HL-60/S4 treated with phorbol 12-myristate 13-acetate at 8.2 ng/mL for 4 days and 3 days (cell line): Measurements from ENCODE around the gene CCNF.

ENCODE experiments used
- in situ Hi-C: fragments of 300-500 bp; cut with MboI; formaldehyde crosslinking; loops from 2 replicates; pipeline ENCODE4 v1.15.0; 2022; ENCODE audit warnings: low sequenced_read_pairs

CCNF gene

DNA sequence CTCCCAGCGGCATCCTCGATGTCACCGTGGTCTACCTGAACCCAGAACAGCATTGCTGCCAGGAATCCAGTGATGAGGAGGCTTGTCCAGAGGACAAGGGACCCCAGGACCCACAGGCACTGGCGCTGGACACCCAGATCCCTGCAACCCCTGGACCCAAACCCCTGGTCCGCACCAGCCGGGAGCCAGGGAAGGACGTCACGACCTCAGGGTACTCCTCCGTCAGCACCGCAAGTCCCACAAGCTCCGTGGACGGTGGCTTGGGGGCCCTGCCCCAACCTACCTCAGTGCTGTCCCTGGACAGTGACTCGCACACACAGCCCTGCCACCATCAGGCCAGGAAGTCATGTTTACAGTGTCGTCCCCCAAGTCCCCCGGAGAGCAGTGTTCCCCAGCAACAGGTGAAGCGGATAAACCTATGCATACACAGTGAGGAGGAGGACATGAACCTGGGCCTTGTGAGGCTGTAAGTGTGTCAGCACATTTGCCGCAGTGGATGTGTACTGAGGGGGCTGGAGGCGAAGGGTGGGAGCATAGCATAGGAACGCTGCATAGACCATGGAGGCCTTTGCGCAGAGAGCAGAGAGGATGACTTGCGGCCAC lies 27.4 kb downstream of the CCNF start:
- in situ Hi-C loops: no loop called here

DNA sequence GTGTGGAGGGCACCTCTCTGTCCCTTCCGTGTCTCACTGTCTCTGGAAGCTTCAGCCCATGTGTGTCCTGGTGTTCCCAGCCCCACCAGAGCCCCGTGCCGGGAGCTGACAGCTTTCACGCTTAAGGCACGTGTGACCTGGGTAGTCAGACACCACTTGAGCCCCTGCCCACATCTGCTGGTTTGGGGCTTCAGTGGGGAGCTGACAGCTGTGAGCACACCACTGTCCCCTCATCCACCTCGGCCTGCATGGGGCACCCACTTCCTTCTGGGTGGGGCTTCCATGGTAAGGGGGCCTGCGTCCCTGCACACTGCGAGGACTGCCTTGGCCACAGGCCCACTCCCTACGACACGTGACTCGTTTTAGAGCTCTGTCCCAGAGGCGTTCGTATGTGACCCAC lies 28.0 kb downstream of the CCNF start:
- in situ Hi-C loops: no loop called here

DNA sequence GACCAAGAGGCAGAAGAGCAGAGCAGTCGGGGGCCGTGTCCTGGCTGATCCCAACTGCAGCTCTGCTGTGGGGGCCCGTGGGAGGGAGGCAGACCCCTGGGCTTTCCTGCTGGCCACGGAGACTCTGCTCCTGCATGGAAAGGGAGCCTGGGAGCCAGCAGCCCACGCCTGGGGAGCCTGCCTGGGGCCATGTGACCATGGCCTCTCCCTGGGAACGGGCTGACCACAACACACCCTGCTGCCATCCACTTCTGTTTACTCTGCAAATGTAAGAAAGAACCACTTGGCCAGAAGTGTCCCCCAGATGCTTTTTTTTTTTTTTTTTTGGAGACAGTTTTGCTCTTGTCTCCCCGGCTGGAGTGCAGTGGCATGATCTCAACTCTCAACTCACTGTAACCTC lies 28.7 kb downstream of the CCNF start:
- in situ Hi-C loops: no loop called here

DNA sequence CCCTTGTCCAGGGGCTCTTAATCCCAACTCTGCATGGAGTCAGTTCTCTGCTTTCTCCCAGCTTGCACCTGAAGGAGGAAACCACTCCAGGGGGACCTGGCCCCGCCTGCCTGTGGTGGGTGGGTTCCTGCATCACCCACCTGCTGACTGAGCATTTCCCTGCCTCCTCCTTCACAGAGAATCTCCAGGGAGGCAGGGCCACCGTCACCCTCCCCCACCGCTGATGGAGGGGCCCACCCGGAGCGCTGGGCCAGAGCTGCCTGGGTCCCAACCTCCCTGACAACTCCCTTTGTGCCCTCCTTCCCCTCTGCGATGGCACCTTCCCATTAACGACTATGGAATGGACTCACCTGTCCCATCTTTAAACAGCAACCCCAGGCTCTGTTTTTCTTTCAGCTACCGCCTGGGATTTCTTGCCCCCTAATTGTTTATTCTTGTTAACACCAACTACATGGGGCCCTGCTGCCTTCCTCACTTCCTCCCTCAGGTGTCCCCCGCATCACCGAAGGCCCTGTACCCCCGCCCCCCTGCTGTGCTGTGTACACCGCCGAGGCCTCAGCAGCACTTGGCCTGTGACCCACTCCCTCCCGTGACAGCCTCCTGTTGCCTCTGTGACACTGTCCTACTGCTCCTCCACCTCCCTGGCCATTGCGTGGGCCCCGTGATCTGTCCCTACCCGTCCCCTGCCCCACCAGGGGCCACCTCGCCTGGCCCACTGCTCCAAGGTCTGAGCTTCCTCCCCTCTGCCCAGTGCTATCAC lies 29.8 kb downstream of the CCNF start:
- in situ Hi-C loops: no loop called here

DNA sequence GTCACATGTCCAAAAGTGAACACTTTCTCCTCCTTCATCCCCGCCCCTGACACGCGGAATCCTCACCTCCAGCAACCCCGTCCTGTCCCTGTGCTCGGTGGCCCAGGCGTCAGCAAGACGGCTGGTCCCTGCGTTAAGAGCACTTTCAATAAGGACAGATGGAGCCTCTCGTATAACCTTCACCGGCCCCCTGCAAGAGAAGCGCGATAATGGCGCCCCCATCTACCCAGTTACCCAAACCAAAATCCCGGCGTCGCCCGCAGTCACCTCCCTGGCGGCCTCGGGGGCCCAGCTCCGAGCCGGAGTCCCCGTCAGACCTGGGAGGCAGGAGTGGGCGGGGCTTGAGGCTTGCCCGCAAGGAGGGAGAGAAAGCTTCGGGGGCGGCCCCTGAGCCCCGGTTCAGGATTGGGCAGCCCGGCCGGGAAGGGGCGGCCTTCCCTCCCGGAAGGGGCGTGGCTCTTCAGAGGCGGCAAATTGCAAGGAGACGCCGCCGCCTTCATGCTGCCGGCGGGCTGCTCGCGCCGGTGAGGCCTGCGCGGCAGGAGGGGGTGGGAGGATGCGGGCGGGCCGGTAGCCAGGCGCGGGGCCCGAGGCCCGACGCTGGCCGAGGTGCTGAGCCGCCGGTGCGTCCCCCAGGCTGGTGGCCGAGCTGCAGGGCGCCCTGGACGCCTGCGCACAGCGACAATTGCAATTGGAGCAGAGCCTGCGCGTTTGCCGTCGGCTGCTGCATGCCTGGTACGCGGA lies 30.6 kb downstream of the CCNF start, which contains the start of gene TEDC2:
TEDC2 (plus strand) TSS at position 463 of the 744 bp plus-strand sequence; CDS start at position 499, 36 bp downstream.
- in situ Hi-C loops: no loop called here

DNA sequence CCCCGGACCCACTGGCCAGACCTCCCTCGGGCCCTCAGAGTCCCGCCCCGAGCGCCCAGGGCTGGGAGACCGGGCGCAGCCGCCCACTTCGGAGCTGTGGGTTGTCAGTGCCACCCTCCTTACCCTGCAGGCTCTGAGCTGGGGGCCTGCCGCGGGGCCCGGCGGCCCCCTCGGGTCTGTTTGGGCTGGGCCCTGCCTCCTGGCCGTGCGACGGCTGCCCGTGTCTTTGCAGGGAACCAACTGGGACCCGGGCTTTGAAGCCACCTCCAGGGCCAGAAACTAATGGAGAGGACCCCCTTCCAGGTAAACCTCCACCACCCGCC lies 31.1 kb downstream of the CCNF start:
- in situ Hi-C loops: no loop called here

DNA sequence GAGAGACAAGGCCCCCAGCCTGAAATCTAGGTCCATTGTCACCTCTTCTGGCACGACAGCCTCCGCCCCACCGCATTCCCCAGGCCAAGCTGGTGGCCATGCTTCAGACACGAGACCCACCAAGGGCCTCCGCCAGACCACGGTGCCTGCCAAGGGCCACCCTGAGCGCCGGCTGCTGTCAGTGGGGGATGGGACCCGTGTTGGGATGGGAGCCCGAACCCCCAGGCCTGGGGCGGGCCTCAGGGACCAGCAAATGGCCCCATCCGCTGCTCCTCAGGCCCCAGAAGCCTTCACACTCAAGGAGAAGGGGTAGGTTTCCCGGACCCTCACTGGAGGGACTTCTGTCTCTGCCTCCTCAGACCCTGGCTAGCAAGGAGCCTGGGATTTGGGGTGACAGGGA lies 31.7 kb downstream of the CCNF start:
- in situ Hi-C loops: no loop called here

DNA sequence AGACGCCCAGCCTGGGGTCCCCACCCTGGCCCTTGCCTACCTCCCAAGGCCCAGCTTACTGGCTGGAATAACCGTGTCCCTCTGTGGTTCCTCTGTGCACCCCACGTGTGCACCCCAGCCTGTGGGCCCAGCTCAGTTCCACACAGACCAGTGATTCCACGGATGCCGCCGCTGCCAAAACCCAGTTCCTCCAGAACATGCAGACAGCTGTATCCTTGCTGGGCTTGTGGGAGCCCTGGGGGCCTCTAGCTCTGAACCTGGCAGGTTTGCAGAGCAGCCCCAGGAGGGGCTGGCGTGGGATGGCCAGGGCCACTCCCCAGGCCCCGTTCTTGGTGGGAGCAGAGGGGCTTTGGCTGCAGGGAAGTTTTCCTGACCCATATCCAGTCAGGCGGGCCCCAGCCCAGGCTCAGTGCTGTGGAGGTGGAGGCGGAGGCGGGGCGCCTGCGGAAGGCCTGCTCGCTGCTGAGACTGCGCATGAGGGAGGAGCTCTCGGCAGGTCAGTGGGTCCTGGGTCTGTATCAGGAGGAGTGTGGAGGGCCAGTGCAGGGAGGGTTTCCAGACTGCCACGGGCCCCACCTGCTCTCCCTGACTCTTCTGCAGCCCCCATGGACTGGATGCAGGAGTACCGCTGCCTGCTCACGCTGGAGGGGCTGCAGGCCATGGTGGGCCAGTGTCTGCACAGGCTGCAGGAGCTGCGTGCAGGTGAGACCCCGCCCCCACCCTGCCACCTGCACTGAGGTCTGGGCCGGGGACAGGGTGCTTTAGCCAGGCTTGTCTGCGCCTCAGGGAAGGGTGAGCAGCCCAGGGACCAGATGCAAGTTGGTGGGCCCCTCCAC lies 33.0 kb downstream of the CCNF start:
- in situ Hi-C loops: no loop called here

DNA sequence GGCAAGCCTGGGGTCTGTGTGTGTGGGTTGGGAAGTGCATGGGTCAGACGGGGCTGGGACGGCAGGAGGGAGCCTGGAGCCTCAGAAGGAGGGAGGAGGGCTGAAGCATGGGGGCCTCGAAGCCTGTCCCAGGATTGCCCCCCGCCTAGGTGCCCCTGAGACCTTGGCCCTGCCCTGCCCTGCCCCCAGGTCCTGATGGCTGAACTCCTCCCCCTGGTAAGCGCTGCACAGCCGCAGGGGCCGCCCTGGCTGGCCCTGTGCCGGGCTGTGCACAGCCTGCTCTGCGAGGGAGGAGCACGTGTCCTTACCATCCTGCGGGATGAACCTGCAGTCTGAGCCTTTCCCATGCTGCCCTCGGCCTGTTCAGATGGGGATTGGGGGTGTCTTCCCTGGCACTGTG lies 35.1 kb downstream of the CCNF start:
- in situ Hi-C loops: no loop called here

DNA sequence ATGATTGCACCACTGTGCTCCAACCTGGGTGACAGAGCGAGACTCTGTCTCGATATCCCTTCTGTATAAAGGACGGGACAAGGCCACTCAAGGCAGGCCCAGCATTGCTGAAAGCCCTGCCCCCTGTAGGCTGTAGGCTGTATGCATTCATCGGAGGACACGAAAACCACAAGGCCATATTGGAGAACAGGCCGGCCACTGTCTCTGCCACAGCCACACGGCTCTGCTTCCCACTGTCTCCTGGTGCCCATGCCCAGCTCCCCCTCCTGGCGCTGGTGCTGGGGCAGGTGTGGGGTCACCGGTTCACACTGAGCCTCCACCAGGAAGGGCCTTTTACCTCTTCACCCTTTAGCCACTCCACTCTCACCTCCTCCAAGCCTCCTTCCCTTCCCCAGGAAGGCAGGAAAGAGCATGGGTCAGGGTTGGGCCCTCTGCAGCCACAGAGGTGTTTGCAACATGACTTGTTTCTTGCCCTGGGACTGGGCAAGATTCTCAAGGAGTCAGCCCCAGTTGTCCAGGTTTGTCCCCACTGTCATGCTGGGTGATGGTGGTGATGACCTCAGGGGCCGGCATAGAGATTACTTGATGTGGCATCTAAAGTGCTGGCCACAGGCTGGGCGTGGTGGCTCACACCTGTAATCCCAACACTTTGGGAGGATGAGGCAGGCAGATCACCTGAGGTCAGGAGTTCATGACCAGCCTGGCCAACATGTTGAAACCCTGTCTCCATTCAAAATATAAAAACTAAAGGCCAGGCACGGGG lies 36.6 kb downstream of the CCNF start:
- in situ Hi-C loops: no loop called here

DNA sequence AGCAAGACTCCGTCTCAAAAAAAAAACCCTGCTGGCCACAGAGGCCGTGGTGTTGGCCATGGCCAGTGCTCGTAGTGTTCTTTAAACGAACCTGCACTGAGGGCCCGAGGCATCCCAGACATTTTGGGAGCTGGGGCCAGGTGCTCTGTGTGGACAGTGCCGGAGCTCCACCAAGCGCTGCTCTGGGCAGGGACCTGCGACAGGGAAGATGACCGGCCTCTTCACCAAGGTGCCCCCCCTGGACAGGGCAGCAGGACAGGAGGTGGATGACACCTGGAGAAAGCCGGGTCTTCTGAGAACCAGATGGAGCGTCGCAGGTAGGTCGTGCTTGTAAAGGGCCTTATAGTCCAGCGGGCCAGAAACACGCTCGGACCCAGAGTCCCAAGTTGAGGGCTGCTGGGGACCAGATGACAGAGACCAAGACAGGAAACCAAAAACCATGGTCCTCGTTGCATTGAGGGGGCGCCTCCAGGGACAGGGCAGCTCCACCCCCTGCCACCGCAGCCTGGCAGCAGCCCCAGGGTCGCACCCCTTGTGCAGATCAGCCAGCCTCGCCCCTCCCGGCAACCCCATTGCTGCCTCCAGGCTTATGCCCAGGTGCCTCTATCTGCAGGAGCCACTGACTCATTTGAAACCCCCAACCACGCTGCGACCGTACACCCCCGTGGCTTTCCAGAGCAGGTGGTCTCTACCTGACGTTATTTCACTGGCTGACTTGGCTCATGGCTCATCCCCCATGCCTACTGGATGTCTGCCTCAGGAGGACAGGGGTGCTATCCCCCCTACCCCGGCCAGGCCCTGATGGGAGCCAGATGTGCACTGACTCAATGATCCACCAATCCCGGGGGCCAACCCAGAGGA lies 37.6 kb downstream of the CCNF start:
- in situ Hi-C loops: no loop called here

DNA sequence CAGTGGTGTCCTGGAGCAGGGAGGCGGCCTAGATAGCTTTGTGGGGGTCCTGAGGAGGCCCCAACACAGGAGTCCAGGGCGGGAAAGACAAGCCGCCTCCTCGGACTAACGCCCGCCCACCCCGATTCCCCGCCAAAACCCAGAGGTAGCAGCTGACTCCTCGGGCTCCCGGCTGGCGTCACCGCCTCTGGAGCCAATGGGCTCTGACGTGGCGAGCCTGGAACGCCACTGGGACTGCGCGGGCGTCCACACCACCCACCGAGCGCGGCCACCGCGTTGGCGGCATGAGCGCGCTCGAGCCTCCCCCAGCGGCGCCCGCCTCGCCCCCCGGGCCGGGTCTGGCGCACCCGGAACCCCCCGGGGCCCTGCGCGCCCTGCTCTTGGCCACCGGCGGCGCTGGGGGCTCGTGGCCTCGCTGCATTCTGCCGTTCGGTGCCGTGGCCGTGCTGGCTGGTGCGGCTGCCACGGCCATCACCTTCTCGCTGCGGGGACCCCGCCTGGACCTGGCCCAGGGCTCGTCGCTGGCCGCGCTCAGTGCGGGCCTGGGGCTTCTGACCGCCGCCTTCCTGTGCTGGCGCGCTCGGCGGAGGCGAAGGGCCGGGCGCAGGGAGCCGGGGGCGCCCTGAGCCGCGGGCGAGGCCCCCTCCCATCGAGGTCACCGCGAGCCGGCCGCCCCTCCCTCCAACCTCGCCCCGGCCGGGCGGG lies 38.4 kb downstream of the CCNF start:
- in situ Hi-C loops: no loop called here

DNA sequence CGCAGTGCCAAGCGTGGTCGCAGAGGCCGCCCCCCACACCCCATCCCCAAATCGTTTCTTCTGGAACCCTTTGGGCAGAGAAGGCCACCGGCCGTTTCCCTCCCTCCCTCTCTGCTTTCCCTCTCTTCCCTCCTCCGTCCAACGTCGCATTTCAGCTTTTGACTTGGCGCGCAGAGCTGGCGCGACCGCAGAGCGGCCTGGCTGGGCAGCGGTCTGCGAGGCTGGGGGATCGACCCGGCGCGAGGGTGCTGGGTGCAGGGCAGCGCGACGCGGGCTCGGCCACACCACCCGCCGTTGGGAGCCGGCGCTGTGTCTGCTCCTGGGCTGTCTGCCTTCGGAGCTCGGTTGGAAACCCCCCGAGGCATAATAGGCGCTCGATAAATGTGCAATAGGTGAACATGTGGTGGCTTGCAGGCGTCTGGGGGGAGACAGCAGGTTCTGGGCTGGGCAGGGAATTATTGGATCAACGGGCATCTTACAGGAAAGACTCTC lies 39.0 kb downstream of the CCNF start:
- in situ Hi-C loops: no loop called here

DNA sequence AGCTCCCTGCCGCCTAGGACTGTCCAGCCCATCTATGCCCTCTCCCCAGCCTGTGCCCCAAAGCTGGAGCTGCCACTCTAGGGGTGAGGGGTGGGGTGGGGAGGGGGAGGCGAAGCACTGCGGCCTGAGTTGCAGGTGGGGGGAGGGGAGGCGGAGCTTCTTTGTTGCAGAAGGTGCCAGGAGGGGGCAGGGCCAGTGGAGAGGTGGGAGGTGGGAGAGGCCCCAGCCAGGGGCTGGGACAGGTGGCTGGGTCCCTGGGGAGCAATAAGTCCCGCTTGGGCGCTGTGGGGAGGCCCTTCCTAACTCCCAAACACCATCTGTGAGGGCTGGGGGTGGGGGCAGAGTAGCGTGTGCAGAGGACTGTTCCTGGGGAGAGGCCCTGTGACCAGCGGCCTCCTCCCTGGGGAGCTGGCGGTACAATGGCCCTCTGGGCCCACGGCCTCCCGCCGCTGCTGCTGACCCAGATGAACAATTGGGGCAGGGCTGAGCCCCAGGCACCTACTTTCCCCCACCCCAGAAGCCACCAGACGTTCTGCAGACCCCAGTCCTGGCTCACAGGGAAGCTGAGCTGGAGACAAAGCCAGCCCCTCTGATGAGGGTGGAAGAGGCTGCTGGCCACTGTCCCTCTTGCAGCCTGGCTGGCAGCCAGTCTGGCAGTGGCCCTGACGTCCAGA lies 39.6 kb downstream of the CCNF start:
- in situ Hi-C loops: no loop called here

DNA sequence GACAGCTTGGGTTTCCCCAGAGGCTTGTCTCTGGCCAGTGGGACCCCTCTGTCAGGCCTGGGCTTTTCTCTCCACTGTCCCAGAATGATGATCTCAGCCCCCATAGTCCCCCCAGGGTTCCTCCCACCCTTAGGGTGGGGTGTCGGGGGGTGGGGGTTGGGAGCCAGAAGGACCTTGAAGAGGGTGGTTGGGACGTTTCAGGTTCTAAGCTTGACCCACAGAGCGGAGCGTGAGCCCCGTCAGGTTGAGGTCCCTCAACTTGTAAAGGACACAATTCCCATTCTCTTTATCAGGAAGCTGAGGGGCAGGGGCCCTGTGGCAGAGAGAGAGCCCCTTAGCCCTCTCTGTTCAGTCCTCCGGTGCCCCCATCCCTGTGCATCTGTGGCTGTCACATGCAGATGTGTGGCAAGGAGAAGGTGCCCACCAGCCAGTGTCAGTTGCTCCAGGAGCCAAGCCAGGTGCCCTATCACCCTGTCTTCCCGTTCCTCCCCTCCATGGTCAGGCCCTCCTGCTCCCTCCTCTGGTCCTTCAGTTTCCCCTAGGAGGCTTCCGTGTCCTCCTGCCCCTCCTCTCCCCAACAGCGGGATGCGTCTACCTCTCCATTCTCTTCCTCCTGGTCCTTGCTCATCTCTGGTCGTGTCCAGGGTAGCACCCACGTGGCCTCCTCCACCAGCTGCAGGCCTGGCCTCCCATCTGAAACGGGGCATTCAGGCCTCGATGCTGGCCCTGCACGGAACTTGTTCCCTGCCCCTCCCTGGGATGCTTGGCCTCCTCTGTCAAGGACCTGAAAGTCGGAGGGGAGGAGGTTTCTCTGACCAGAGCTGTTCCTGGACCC lies 40.4 kb downstream of the CCNF start:
- in situ Hi-C loops: no loop called here

DNA sequence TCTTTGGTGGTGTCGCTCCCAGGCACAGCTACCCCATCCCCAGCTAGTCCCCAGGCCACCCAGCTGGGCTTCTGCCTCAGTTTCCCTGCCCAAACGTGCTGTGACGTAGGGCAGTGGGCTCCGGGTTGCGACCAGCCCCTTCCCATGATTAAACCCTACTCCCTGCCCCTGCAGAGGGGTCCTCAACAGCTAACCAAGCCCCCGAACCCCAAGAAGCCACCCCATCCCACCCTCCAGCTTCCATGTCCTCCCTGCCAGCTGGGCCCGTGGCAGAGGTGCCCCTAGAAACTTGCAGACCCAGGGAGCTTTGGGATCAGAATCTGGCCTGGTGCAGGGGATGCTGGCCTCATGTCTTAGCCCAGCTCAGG lies 41.0 kb downstream of the CCNF start:
- in situ Hi-C loops: no loop called here

DNA sequence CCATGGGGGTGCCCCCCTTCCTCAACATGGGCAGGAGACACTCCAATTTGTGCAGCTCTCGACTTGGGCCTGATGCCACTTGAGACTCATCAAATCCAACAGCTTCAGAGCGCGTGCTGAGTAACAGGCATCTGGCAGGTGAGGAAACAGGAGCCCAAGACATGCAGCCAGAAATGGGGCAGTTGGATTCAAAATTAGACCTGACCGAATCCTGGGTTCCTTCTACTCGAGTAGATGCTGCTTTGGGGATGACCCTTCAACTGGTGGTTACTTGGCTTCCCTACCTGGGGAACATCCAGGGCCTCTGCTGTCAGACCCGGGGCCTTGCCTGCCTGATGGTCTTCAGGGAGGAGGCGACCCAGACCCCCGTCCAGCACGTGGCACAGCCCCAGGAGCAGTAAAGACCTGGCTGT lies 41.4 kb downstream of the CCNF start:
- in situ Hi-C loops: no loop called here
